Hepatocyte (in vitro differentiated cells): ENCODE results near the gene ZGPAT.

ENCODE experiments used
- CTCF ChIP-seq: fragments of 200-600 bp; sonication (generic); IDR thresholded peaks from 2 replicates; pipeline ENCODE4 v1.5.1; 2016; ENCODE audit warnings: antibody characterized with exemption, mild to moderate bottlenecking; ENCODE audit not compliant: poor library complexity
- EZH2 ChIP-seq: fragments of 200-600 bp; sonication (generic); IDR thresholded peaks from 2 replicates; pipeline ENCODE4 v1.6.1; 2016; ENCODE audit warnings: antibody characterized with exemption, mild to moderate bottlenecking, borderline replicate concordance

GRCh38 chr20:63745961-63746731, 38.3 kb downstream of the ZGPAT start:
- TF ChIP-seq CTCF, result no peak
- TF ChIP-seq EZH2, result no peak
